ENCODE measurements around the gene MLYCD. TPM values are rescaled to one million over a fixed set of nuclear protein-coding genes. Genes with fewer than 3 reads are reported as not detected.

Gene MLYCD
- total RNA-seq, result 1 to 10 TPM; 2.0 to 2.3 TPM

GRCh38 chr16:83898463-83899271, at the start of gene MLYCD:
Gene MLYCD, plus strand, starts transcription at chr16:83899115. Its CDS starts 30 bp downstream, at chr16:83899145.
- H3K4me1 Mint-ChIP-seq (ENCODE audit: low read depth), result peaks cover 22% of the 10 kb centered on the region
- peak; percentile 63 for DNase-seq
- H3K9me3 Mint-ChIP-seq, result no peaks in the 10 kb centered on the region
- CTCF ChIA-PET, result interaction anchor here (0.6 kb wide), 3 partner anchors 76 to 214 kb away, joined by 3 to 5 read pairs (median 4); no protein-coding TSS in a partner anchor
- peak within 1 kb of the TSS; percentile 10 for H3K27ac Mint-ChIP-seq
- no peaks in the 10 kb centered on the region for H3K36me3 Mint-ChIP-seq (ENCODE audit: low read depth)
- intact Hi-C loops (cut with micrococcal nuclease), result loop anchor here (1.0 to 2.0 kb wide), 4 partner anchors 54 to 218 kb away; partner anchors contain the start of genes HSBP1, MBTPS1 and OSGIN1
- peak within 1 kb of the TSS; percentile 86 for H3K4me3 Mint-ChIP-seq
- H3K27me3 Mint-ChIP-seq (ENCODE audit: low read depth), result no peaks in the 10 kb centered on the region

GRCh38 chr16:83849421-83849820, 49.5 kb upstream of the MLYCD start:
- no peaks in the 10 kb centered on the region for H3K4me1 Mint-ChIP-seq (ENCODE audit: low read depth)
- intact Hi-C loops (cut with micrococcal nuclease), result no loop called here
- CTCF ChIA-PET, result interaction anchor here (1.1 kb wide), 1 partner anchor 23 kb away, joined by 3 read pairs; no protein-coding TSS in a partner anchor

DNA sequence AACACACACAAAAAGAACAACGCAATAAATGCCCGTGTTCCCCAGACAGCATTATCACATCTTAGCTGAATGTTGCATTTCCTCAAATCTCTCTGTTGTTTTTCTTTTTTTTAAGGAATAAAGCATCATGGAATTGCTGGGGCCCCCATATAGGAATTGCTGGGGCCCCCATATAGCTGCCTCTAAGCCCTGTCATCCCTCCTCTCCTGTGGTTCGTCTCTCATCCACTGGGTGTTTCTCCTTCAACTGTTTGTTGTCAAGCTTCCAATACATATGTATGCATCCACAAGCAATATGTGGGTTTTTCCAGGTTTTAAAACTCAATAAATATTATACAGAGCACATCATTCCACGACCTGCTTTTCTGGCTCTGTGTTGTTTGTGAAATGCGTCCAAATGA, 48.0 kb upstream of the MLYCD start:
- Mint-ChIP-seq H3K9me3 (no peaks in the 10 kb centered on the region), H3K27ac (no peak overlapping the region), H3K36me3 (ENCODE audit: low read depth) (no peaks in the 10 kb centered on the region), H3K4me3 (no peak overlapping the region), H3K27me3 (ENCODE audit: low read depth) (no peaks in the 10 kb centered on the region), H3K4me1 (ENCODE audit: low read depth) (no peaks in the 10 kb centered on the region)
- DNase-seq, result no peak
- intact Hi-C loops (cut with micrococcal nuclease), result no loop called here
- CTCF ChIA-PET, result interaction anchor here (0.6 kb wide), 1 partner anchor 17 kb away, joined by 3 read pairs; no protein-coding TSS in a partner anchor

More at GRCh38 chr16:83849421-83849820, 49.5 kb upstream of the MLYCD start:
- no peak for DNase-seq
- Mint-ChIP-seq H3K36me3 (ENCODE audit: low read depth) (no peaks in the 10 kb centered on the region), H3K4me3 (no peak overlapping the region), H3K27ac (no peak overlapping the region), H3K27me3 (ENCODE audit: low read depth) (no peaks in the 10 kb centered on the region), H3K9me3 (no peaks in the 10 kb centered on the region)

DNA sequence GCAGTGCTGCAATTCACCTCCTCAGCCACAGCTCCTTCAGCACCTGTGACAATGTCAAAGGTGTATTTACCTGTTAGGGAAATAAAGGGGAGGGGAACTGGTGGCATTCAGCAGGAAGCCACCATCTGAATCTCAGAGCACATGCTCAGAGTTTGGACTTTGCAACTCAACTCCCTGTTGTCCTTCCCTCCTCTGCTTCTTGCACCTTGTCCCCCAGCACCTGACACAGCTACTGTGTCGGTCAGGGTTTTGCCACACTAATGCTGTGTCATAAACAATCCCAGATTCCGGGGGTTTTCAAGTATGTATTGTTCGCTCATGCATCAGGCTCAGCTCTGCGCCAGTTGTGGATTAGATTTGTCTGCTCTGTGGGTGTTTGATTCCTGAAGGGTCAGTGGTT, 47.4 kb upstream of the MLYCD start:
- no peaks in the 10 kb centered on the region for H3K27me3 Mint-ChIP-seq (ENCODE audit: low read depth)
- no peaks in the 10 kb centered on the region for H3K36me3 Mint-ChIP-seq (ENCODE audit: low read depth)
- H3K9me3 Mint-ChIP-seq, result no peaks in the 10 kb centered on the region
- H3K4me3 Mint-ChIP-seq, result no peak overlapping the region
- CTCF ChIA-PET, result no interaction called here
- no peaks in the 10 kb centered on the region for H3K4me1 Mint-ChIP-seq (ENCODE audit: low read depth)
- DNase-seq, result no peak
- intact Hi-C loops (cut with micrococcal nuclease), result no loop called here
- H3K27ac Mint-ChIP-seq, result no peak overlapping the region

- CTCF ChIA-PET, result no interaction called here
- no peaks in the 10 kb centered on the region for H3K36me3 Mint-ChIP-seq (ENCODE audit: low read depth)
- H3K4me1 Mint-ChIP-seq (ENCODE audit: low read depth), result no peaks in the 10 kb centered on the region
- no peak for DNase-seq
- no peaks in the 10 kb centered on the region for H3K9me3 Mint-ChIP-seq
- H3K27me3 Mint-ChIP-seq (ENCODE audit: low read depth), result no peaks in the 10 kb centered on the region
- no peak overlapping the region for H3K4me3 Mint-ChIP-seq
- H3K27ac Mint-ChIP-seq, result no peak overlapping the region
- intact Hi-C loops (cut with micrococcal nuclease), result no loop called here
Measured at GRCh38 chr16:83852774-83853173, 46.1 kb upstream of the MLYCD start.

GRCh38 chr16:83853834-83854233, 45.1 kb upstream of the MLYCD start:
- CTCF ChIA-PET, result no interaction called here
- Mint-ChIP-seq H3K27me3 (ENCODE audit: low read depth) (no peaks in the 10 kb centered on the region), H3K4me1 (ENCODE audit: low read depth) (no peaks in the 10 kb centered on the region), H3K27ac (no peak overlapping the region), H3K4me3 (no peak overlapping the region), H3K36me3 (ENCODE audit: low read depth) (no peaks in the 10 kb centered on the region), H3K9me3 (no peaks in the 10 kb centered on the region)
- intact Hi-C loops (cut with micrococcal nuclease), result no loop called here
- DNase-seq, result no peak

DNA sequence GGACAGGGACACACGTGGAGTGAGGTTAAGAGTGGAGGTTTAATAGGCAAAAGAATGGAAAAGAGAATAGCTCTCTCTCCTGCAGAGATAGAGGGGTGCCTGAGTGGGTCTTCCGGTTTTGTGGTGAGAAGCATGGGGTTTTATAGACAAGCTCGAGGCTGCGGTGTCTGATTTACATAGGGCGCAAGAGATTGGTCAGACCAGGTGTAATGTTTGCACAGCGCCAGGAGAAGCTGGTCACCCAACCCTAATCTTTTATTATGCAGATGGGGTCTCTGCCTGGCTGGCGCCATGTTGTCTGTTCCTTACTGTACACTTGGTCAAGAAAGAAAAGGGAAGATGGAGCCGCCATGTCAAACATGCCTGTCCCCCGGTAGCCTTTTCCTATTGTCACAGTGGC, 44.5 kb upstream of the MLYCD start:
- no peaks in the 10 kb centered on the region for H3K9me3 Mint-ChIP-seq
- no peak for DNase-seq
- intact Hi-C loops (cut with micrococcal nuclease), result no loop called here
- no peaks in the 10 kb centered on the region for H3K27me3 Mint-ChIP-seq (ENCODE audit: low read depth)
- H3K36me3 Mint-ChIP-seq (ENCODE audit: low read depth), result no peaks in the 10 kb centered on the region
- H3K4me3 Mint-ChIP-seq, result no peak overlapping the region
- no peaks in the 10 kb centered on the region for H3K4me1 Mint-ChIP-seq (ENCODE audit: low read depth)
- no peak overlapping the region for H3K27ac Mint-ChIP-seq
- CTCF ChIA-PET, result no interaction called here

DNA sequence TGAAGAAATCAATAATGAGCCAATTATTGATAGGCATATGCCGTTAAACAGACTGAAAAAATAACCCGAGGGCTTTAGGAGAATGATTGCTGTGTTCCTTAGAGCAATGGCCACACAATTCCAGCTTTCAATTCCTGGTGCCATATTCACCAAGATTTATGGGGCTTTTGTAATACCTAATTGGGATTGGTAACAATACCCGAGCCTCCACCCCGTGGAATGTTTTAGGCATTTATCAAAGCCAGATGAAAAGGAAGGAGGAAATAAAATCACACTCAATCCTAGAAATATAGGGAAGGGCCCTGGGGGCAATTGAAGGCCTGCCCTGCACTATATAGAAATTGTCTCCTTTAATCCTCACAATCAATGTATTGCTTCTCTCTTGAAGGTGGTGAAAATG, 42.1 kb upstream of the MLYCD start:
- Mint-ChIP-seq H3K36me3 (ENCODE audit: low read depth) (no peaks in the 10 kb centered on the region), H3K9me3 (no peaks in the 10 kb centered on the region), H3K4me3 (no peak overlapping the region), H3K27ac (no peak overlapping the region), H3K4me1 (ENCODE audit: low read depth) (no peaks in the 10 kb centered on the region), H3K27me3 (ENCODE audit: low read depth) (no peaks in the 10 kb centered on the region)
- CTCF ChIA-PET, result no interaction called here
- DNase-seq, result no peak
- intact Hi-C loops (cut with micrococcal nuclease), result no loop called here

GRCh38 chr16:83859265-83859664, 39.6 kb upstream of the MLYCD start:
- CTCF ChIA-PET, result no interaction called here
- H3K9me3 Mint-ChIP-seq, result no peaks in the 10 kb centered on the region
- no peak for DNase-seq
- no peaks in the 10 kb centered on the region for H3K36me3 Mint-ChIP-seq (ENCODE audit: low read depth)
- no peak overlapping the region for H3K27ac Mint-ChIP-seq
- no peak overlapping the region for H3K4me3 Mint-ChIP-seq
- intact Hi-C loops (cut with micrococcal nuclease), result no loop called here
- H3K4me1 Mint-ChIP-seq (ENCODE audit: low read depth), result no peaks in the 10 kb centered on the region
- no peaks in the 10 kb centered on the region for H3K27me3 Mint-ChIP-seq (ENCODE audit: low read depth)

DNA sequence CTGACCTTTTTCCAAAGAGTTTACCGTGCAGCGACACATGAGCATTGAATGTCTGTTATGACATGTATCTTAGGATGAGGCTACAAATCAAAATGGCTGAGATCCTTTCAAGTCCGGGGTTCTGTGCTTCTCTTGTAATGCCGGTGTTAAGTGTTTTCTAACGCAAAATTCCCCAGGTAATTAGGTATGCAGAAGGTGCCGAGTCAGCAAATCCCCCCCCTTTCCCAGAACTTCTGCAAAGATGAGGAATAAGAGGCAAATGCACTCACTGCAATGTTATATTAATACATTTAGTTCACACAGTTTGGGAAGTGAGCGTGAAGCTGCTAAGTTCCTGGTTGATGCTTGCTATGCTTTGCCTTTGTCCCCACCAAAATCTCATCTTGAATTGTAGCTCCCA, 36.3 kb upstream of the MLYCD start:
- no peak overlapping the region for H3K27ac Mint-ChIP-seq
- H3K36me3 Mint-ChIP-seq (ENCODE audit: low read depth), result no peaks in the 10 kb centered on the region
- CTCF ChIA-PET, result no interaction called here
- DNase-seq, result no peak
- peaks cover 7% of the 10 kb centered on the region for H3K9me3 Mint-ChIP-seq
- no peak overlapping the region for H3K4me3 Mint-ChIP-seq
- H3K27me3 Mint-ChIP-seq (ENCODE audit: low read depth), result peaks cover 13% of the 10 kb centered on the region
- intact Hi-C loops (cut with micrococcal nuclease), result no loop called here
- no peaks in the 10 kb centered on the region for H3K4me1 Mint-ChIP-seq (ENCODE audit: low read depth)

DNA sequence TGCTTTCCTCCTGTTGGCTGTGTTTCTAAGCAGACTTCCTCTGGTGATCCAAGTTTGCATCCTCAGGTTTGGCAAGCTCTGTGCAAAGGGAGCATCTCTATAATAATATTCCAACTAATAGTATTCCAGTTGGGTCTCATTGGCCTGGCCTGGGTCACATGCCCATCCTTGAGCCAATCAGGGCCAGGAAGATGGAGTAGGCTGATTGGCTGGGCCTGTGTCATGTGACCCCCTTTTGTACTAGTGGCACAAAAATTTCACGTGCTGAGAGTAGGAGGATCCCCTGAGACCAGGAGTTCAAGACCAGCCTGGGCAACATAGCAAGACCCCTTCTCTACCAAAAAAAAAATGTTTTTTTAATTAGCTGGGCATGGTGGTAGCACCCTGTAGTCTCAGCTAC, 35.2 kb upstream of the MLYCD start:
- Mint-ChIP-seq H3K9me3 (peaks cover 7% of the 10 kb centered on the region), H3K27ac (no peak overlapping the region), H3K27me3 (ENCODE audit: low read depth) (peaks cover 15% of the 10 kb centered on the region), H3K4me1 (ENCODE audit: low read depth) (no peaks in the 10 kb centered on the region), H3K4me3 (no peak overlapping the region), H3K36me3 (ENCODE audit: low read depth) (no peaks in the 10 kb centered on the region)
- DNase-seq, result no peak
- CTCF ChIA-PET, result no interaction called here
- intact Hi-C loops (cut with micrococcal nuclease), result no loop called here

DNA sequence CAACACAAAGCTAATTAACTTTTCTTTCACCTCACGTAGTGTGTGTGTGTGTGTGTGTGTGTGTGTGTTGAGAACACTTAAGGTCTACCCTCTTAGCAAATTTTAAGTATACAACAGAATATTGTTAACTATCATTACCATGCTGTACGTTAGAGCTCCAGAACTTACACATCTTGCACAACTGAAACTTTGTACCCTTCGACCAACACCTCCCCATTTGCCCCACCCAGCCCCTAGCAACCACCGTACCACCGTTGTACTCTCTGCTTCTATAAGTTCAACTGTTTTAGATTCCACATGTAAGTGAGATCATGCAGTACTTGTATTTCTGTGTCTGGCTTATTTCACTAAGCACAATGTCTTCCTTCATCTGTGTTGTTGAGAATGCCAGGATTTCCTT, 28.1 kb upstream of the MLYCD start:
- H3K4me3 Mint-ChIP-seq, result no peak overlapping the region
- H3K27ac Mint-ChIP-seq, result no peak overlapping the region
- H3K4me1 Mint-ChIP-seq (ENCODE audit: low read depth), result no peaks in the 10 kb centered on the region
- CTCF ChIA-PET, result interaction anchor here (0.7 kb wide), 1 partner anchor 47 kb away, joined by 3 read pairs; no protein-coding TSS in a partner anchor
- intact Hi-C loops (cut with micrococcal nuclease), result no loop called here
- no peak for DNase-seq
- H3K36me3 Mint-ChIP-seq (ENCODE audit: low read depth), result no peaks in the 10 kb centered on the region
- H3K27me3 Mint-ChIP-seq (ENCODE audit: low read depth), result peaks cover 30% of the 10 kb centered on the region
- H3K9me3 Mint-ChIP-seq, result peaks cover 7% of the 10 kb centered on the region

- Mint-ChIP-seq H3K27me3 (ENCODE audit: low read depth) (peaks cover 10% of the 10 kb centered on the region), H3K36me3 (ENCODE audit: low read depth) (no peaks in the 10 kb centered on the region), H3K4me3 (no peak overlapping the region), H3K27ac (no peak overlapping the region), H3K4me1 (ENCODE audit: low read depth) (no peaks in the 10 kb centered on the region), H3K9me3 (no peaks in the 10 kb centered on the region)
- intact Hi-C loops (cut with micrococcal nuclease), result no loop called here
- CTCF ChIA-PET, result no interaction called here
- no peak for DNase-seq
Measured at GRCh38 chr16:83878838-83879237, 20.1 kb upstream of the MLYCD start.

All from activated naive CD4-positive, alpha-beta T cell treated with anti-CD3 and anti-CD28 coated beads for 36 hours (primary cell).